Peyer's patch (tissue), 4 donors: ENCODE measurements around the gene COX7B. TPM values are rescaled to one million over a fixed set of nuclear protein-coding genes. Genes with fewer than 3 reads are reported as not detected.

Experiments
- DNase-seq, 3 donors: peaks; one replicate each; pipeline ENCODE4 v3.0.0-alpha.2; 2017 to 2019
- H3K27ac ChIP-seq, 4 donors: fragments of 200-600 bp; sonication (generic); one replicate each; pipeline ENCODE4 v1.5.1; 2016 to 2019
- H3K27me3 ChIP-seq, 2 donors: fragments of 200-600 bp; sonication (generic); one replicate each; pipeline ENCODE4 v1.5.1; 2019
- H3K36me3 ChIP-seq, 3 donors: fragments of 200-600 bp; sonication (generic); one replicate each; pipeline ENCODE4 v1.5.1; 2016 to 2019
- H3K4me1 ChIP-seq, 4 donors: fragments of 200-600 bp; sonication (generic); one replicate each; pipeline ENCODE4 v1.5.1; 2016 to 2019
- H3K4me3 ChIP-seq, 4 donors: fragments of 200-600 bp; sonication (generic); 1 replicate in 3 of 4; 2 replicates in 1 of 4; pipeline ENCODE4 v1.5.1; 2016 to 2019; ENCODE audit warnings: mild to moderate bottlenecking in 1 of 4
- H3K9me3 ChIP-seq, 4 donors: fragments of 200-600 bp; sonication (generic); one replicate each; pipeline ENCODE4 v1.5.1; 2016 to 2019; ENCODE audit warnings: mild to moderate bottlenecking in 1 of 4
- POLR2A ChIP-seq, 2 donors: fragments of 450-650 bp; IDR thresholded peaks; one replicate each; pipeline ENCODE4 v1.5.1; 2017; ENCODE audit warnings: antibody characterized with exemption in 2 of 2, mild to moderate bottlenecking in 2 of 2, moderate library complexity in 2 of 2
- total RNA-seq, 4 donors: library from RNA; depleted of rRNA; stranded (reverse); fragments of >200 nt; gene quantifications; one replicate each; pipeline ENCODE4 v1.1.0, GENCODE V29; 2016
- TF ChIP-seq, protein P1 (sequence below), 6 experiments: fragments of 450-650 bp in 4 of 6; fragments of 200-600 bp in 2 of 6; sonication (generic) in 1 of 6; IDR thresholded peaks; one replicate each; pipeline ENCODE4 v1.5.1; 2017 to 2019; ENCODE audit warnings: antibody characterized with exemption in 6 of 6, mild to moderate bottlenecking in 3 of 6, moderate library complexity in 1 of 6

COX7B gene
- total RNA-seq, 4 donors from 2014 or later: 402 to 457 (median 432) TPM

DNA sequence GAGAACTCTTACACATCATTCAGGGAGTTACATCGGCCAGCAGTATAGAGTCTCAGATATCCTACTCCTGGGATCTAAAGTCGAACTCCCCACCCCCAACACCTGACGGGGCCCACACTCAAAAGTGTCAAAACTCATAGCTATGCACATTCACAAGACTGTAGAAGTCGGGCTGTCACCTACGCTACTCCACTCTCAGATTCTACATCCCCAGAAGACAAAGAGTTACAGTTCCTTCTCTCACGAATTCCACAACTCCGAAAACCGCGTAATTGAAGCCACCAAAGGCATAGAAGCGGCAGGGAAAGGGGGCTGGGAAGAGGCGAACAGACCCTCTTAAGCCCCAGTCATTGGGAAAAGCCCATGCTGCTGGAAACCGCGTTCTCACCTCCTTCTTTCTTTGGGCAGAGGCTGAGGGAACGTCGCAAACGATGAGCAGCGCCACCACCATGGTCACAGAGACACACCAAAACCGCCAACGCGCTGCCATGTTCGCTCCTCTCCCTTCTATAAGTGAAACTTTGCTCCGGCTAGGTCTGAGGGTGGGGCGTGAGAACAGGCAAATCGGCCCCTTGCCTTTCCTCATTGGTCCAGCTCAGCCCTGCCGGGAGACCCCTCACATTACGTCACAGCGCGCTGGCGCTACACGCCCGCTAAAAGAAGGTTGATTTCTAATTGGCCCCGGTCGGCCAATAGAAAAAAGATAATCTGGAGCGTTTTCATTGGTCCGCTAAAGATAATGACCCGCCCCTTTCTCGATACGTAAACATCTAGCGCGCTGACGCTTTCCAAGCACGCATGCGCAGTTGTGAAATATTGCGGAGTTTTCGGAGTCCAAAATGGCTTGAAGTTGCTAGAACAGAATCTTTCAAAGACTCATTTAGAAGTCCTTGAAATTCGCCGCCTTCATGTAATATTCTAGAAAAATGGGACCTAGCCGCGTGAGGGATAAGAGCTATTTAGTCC lies 4.1 kb upstream of the COX7B start, which contains the start of gene MAGT1:
MAGT1 (minus strand) TSS at position 515 of the 966 bp plus-strand sequence; CDS start at position 490, 25 bp downstream.
- DNase-seq: peak; percentile 85 to 96 (median 88)
- Histone ChIP-seq H3K27ac (peak within 1 kb of the TSS; percentile 70 to 94 (median 94)), H3K4me1 (no peaks in the 10 kb centered on the region), H3K27me3 (no peaks in the 10 kb centered on the region), H3K4me3 (peak within 1 kb of the TSS; percentile 43 to 70 (median 65)), H3K9me3 (no peaks in the 10 kb centered on the region), H3K36me3 (no peaks in the 10 kb centered on the region)
- TF ChIP-seq POLR2A (IDR thresholded peaks at IDR 0.05): peak; percentile 88 to 93
- TF ChIP-seq, protein P1, sequence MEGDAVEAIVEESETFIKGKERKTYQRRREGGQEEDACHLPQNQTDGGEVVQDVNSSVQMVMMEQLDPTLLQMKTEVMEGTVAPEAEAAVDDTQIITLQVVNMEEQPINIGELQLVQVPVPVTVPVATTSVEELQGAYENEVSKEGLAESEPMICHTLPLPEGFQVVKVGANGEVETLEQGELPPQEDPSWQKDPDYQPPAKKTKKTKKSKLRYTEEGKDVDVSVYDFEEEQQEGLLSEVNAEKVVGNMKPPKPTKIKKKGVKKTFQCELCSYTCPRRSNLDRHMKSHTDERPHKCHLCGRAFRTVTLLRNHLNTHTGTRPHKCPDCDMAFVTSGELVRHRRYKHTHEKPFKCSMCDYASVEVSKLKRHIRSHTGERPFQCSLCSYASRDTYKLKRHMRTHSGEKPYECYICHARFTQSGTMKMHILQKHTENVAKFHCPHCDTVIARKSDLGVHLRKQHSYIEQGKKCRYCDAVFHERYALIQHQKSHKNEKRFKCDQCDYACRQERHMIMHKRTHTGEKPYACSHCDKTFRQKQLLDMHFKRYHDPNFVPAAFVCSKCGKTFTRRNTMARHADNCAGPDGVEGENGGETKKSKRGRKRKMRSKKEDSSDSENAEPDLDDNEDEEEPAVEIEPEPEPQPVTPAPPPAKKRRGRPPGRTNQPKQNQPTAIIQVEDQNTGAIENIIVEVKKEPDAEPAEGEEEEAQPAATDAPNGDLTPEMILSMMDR (IDR thresholded peaks at IDR 0.05): no peak

DNA sequence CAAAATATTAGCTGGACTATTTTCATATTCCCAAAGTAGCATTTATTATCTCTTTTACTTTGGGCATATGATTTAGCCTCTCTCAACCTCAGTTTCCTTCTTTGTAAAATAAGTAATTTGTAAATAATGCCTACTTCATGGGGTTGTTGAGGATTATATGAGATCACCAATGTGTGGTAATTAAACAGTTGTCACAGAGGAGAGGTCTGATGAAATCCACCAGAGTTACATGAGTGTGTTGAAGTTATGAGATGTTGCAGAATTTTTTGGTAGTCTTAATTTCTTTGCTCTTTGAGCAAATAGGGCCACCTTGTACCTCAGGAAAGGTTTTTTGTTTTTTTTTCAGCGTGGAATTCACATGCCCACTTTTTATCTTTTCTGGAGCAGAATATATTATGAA lies 1.4 kb downstream of the COX7B start:
- H3K9me3 ChIP-seq: no peaks in the 10 kb centered on the region
- H3K36me3 ChIP-seq: peaks cover 0 to 27% (median 0%) of the 10 kb centered on the region in 3 donors
- peak overlapping the region in 3 of 4 donors; percentile 57 to 68 (median 58) for H3K4me3 ChIP-seq
- no peak for TF ChIP-seq POLR2A (IDR thresholded peaks at IDR 0.05)
- TF ChIP-seq, protein P1 (IDR thresholded peaks at IDR 0.05): no peak
- H3K4me1 ChIP-seq: no peaks in the 10 kb centered on the region
- DNase-seq: no peak
- H3K27ac ChIP-seq: peak overlapping the region; percentile 66 to 90 (median 89)
- no peaks in the 10 kb centered on the region for H3K27me3 ChIP-seq

DNA sequence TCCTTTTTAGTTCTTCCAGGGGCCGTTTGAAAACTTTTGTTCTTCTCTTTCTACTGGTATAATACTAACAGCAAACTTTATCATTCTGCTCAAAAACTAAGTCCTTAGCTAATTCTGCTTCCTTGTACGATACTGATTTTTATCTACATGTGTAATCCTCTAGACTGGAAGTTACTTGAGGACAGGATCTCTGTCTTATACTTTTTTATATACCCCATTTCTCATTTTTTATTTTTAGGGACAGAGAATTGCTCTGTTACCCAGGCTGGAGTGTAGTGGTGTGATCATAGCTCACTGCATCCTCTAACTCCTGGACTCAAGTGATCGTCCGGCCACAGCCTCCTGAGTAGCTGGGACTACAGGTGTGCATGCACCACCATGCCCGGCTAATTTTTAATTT lies 2.2 kb downstream of the COX7B start:
- H3K27me3 ChIP-seq: no peaks in the 10 kb centered on the region
- DNase-seq: no peak
- TF ChIP-seq, protein P1 (IDR thresholded peaks at IDR 0.05): no peak
- no peak for TF ChIP-seq POLR2A (IDR thresholded peaks at IDR 0.05)
- H3K4me1 ChIP-seq: no peaks in the 10 kb centered on the region
- H3K36me3 ChIP-seq: peaks cover 0 to 27% (median 0%) of the 10 kb centered on the region in 3 donors
- H3K27ac ChIP-seq: no peak overlapping the region
- H3K4me3 ChIP-seq: peak overlapping the region in 2 of 4 donors; percentile 16 to 68
- no peaks in the 10 kb centered on the region for H3K9me3 ChIP-seq

GRCh38 chrX:77910108-77910840 lies 11.0 kb downstream of the COX7B start, which contains the start of gene ATP7A:
Gene ATP7A, plus strand, starts transcription at chrX:77910693. Its CDS starts 60,949 bp downstream, at chrX:77971642.
- TF ChIP-seq POLR2A (IDR thresholded peaks at IDR 0.05): peak in 1 of 2 donors; percentile 50
- TF ChIP-seq, protein P1 (IDR thresholded peaks at IDR 0.05): peak; percentile 29 to 69 (median 56)
- DNase-seq: peak; percentile 86 to 95 (median 89)
- Histone ChIP-seq H3K4me1 (no peaks in the 10 kb centered on the region), H3K9me3 (no peaks in the 10 kb centered on the region), H3K4me3 (peak within 1 kb of the TSS; percentile 39 to 60 (median 50)), H3K27ac (peak within 1 kb of the TSS; percentile 74 to 86 (median 81)), H3K27me3 (no peaks in the 10 kb centered on the region), H3K36me3 (no peaks in the 10 kb centered on the region)

GRCh38 chrX:77917294-77917933 lies 18.1 kb downstream of the COX7B start:
- no peak overlapping the region for H3K27ac ChIP-seq
- DNase-seq: no peak
- H3K4me3 ChIP-seq: no peak overlapping the region
- no peaks in the 10 kb centered on the region for H3K27me3 ChIP-seq
- no peaks in the 10 kb centered on the region for H3K4me1 ChIP-seq
- no peaks in the 10 kb centered on the region for H3K9me3 ChIP-seq
- no peaks in the 10 kb centered on the region for H3K36me3 ChIP-seq
- no peak for TF ChIP-seq POLR2A (IDR thresholded peaks at IDR 0.05)
- TF ChIP-seq, protein P1 (IDR thresholded peaks at IDR 0.05): no peak
